C4-2B (cell line): Measurements from ENCODE around the gene QTRT2.

Source experiments
- CTCF ChIP-seq: fragments of 450-650 bp; conservative IDR thresholded peaks from 2 replicates; pipeline ENCODE4 v1.5.1; 2017; ENCODE audit warnings: mild to moderate bottlenecking
- ZFX ChIP-seq: fragments of 450-650 bp; IDR thresholded peaks from 2 replicates; pipeline ENCODE4 v1.6.1; 2017

DNA sequence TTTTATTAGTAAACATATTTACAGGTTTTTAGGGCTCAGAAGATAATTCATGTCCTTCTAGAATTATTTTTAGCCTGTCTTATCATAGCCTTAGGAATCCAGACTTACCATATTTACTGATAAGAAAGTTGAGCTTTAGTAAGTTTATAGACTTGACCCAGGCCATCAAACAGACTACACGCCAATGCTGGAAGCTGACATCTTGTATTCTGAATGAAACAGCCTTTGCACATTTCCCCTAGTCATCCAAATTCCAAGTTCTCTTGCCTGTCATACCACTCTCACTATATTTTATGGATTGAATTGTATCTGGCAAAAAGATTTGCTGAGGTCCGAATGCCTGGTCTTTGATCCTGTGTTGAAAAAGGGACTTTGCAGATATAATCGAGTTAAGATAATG lies 63.7 kb downstream of the QTRT2 start:
- TF ChIP-seq CTCF = no peak
- no peak for TF ChIP-seq ZFX
